Measurements from ENCODE around the gene CCDC184.
"Not testable (repeated sequence)": the region's sequence is repeated elsewhere in the genome, so short reads cannot be mapped to it uniquely, and the experiment has no call there.

GRCh38 chr12:48155786-48156185 is 27.7 kb upstream of the CCDC184 start:
- not testable (repeated sequence) for TF ChIP-seq CTCF, POLR2AphosphoS5 (IDR thresholded peaks at IDR 0.05)
